Activated gamma-delta T cell treated with Interleukin-2 at 50 U/mL for 16 hours (primary cell): Measurements from ENCODE around the gene NT5DC3.

Experiments
- DNase-seq: peaks from one replicate; pipeline ENCODE4 v3.0.0-alpha.2; 2020

The NT5DC3 gene

GRCh38 chr12:103840876-103841689 is at the start of gene NT5DC3:
TSS of gene NT5DC3 (minus strand) at chr12:103841234. CDS start at chr12:103841156, 78 bp downstream.
- DNase-seq: peak; percentile 82

- DNase-seq: no peak
These were observed 46.7 kb upstream of the NT5DC3 start for GRCh38 chr12:103887738-103888137.

GRCh38 chr12:103886195-103886797 is 45.3 kb upstream of the NT5DC3 start:
- no peak for DNase-seq

GRCh38 chr12:103884316-103884715 is 43.3 kb upstream of the NT5DC3 start:
- DNase-seq: peak; percentile 48

GRCh38 chr12:103883908-103884307 is 42.9 kb upstream of the NT5DC3 start:
- no peak for DNase-seq

GRCh38 chr12:103882861-103883596 is 42.0 kb upstream of the NT5DC3 start:
- no peak for DNase-seq

GRCh38 chr12:103881261-103881660 is 40.2 kb upstream of the NT5DC3 start:
- DNase-seq: no peak

GRCh38 chr12:103880299-103881142 is 39.5 kb upstream of the NT5DC3 start:
- no peak for DNase-seq

- no peak for DNase-seq
These were observed 38.8 kb upstream of the NT5DC3 start for GRCh38 chr12:103879878-103880277.

GRCh38 chr12:103879048-103879692 is 38.1 kb upstream of the NT5DC3 start:
- no peak for DNase-seq

GRCh38 chr12:103877934-103878510 is 37.0 kb upstream of the NT5DC3 start:
- DNase-seq: peak; percentile 48

GRCh38 chr12:103877288-103877687 is 36.3 kb upstream of the NT5DC3 start:
- no peak for DNase-seq

- no peak for DNase-seq
These were observed 34.6 kb upstream of the NT5DC3 start for GRCh38 chr12:103875666-103876065.

- no peak for DNase-seq
These were observed 27.2 kb upstream of the NT5DC3 start for GRCh38 chr12:103868215-103868614.

- no peak for DNase-seq
These were observed 24.2 kb upstream of the NT5DC3 start for GRCh38 chr12:103865151-103865730.

- DNase-seq: no peak
These were observed 23.7 kb upstream of the NT5DC3 start for GRCh38 chr12:103864710-103865109.

- DNase-seq: no peak
These were observed 18.0 kb upstream of the NT5DC3 start for GRCh38 chr12:103858953-103859601.

GRCh38 chr12:103858335-103858734 is 17.3 kb upstream of the NT5DC3 start:
- DNase-seq: no peak

- DNase-seq: no peak
These were observed 16.1 kb upstream of the NT5DC3 start for GRCh38 chr12:103857164-103857563.

GRCh38 chr12:103855896-103856657 is 15.0 kb upstream of the NT5DC3 start:
- no peak for DNase-seq
